ENCODE measurements around the gene PIWIL1.

The PIWIL1 gene

GRCh38 chr12:130337488-130338303, at the start of gene PIWIL1:
Gene PIWIL1, plus strand, starts transcription at chr12:130337887. Its CDS starts 4,705 bp downstream, at chr12:130342592.
- in situ Hi-C loops (cut with MboI; ENCODE audit: low sequenced_read_pairs), result no loop called here

GRCh38 chr12:130288206-130288605, 49.5 kb upstream of the PIWIL1 start:
- in situ Hi-C loops (cut with MboI; ENCODE audit: low sequenced_read_pairs), result no loop called here

- in situ Hi-C loops (cut with MboI; ENCODE audit: low sequenced_read_pairs), result no loop called here
Observed at GRCh38 chr12:130288691-130289090, 49.0 kb upstream of the PIWIL1 start.

- in situ Hi-C loops (cut with MboI; ENCODE audit: low sequenced_read_pairs), result no loop called here
Observed at GRCh38 chr12:130290114-130290513, 47.6 kb upstream of the PIWIL1 start.

- in situ Hi-C loops (cut with MboI; ENCODE audit: low sequenced_read_pairs), result no loop called here
Observed at GRCh38 chr12:130298322-130299021, 39.2 kb upstream of the PIWIL1 start.

GRCh38 chr12:130299574-130299973, 38.1 kb upstream of the PIWIL1 start:
- in situ Hi-C loops (cut with MboI; ENCODE audit: low sequenced_read_pairs), result no loop called here

GRCh38 chr12:130300090-130300489, 37.6 kb upstream of the PIWIL1 start:
- in situ Hi-C loops (cut with MboI; ENCODE audit: low sequenced_read_pairs), result no loop called here

GRCh38 chr12:130300737-130301535, 36.8 kb upstream of the PIWIL1 start:
- in situ Hi-C loops (cut with MboI; ENCODE audit: low sequenced_read_pairs), result no loop called here

GRCh38 chr12:130301559-130301958, 36.1 kb upstream of the PIWIL1 start:
- in situ Hi-C loops (cut with MboI; ENCODE audit: low sequenced_read_pairs), result no loop called here

GRCh38 chr12:130303781-130304180, 33.9 kb upstream of the PIWIL1 start:
- in situ Hi-C loops (cut with MboI; ENCODE audit: low sequenced_read_pairs), result no loop called here

GRCh38 chr12:130307859-130308258, 29.8 kb upstream of the PIWIL1 start:
- in situ Hi-C loops (cut with MboI; ENCODE audit: low sequenced_read_pairs), result no loop called here

GRCh38 chr12:130308393-130308792, 29.3 kb upstream of the PIWIL1 start:
- in situ Hi-C loops (cut with MboI; ENCODE audit: low sequenced_read_pairs), result no loop called here

GRCh38 chr12:130316251-130316650, 21.4 kb upstream of the PIWIL1 start:
- in situ Hi-C loops (cut with MboI; ENCODE audit: low sequenced_read_pairs), result no loop called here

GRCh38 chr12:130320536-130320935, 17.2 kb upstream of the PIWIL1 start:
- in situ Hi-C loops (cut with MboI; ENCODE audit: low sequenced_read_pairs), result no loop called here

- in situ Hi-C loops (cut with MboI; ENCODE audit: low sequenced_read_pairs), result no loop called here
Observed at GRCh38 chr12:130322263-130322662, 15.4 kb upstream of the PIWIL1 start.

- in situ Hi-C loops (cut with MboI; ENCODE audit: low sequenced_read_pairs), result no loop called here
Observed at GRCh38 chr12:130330685-130331084, 7.0 kb upstream of the PIWIL1 start.

- in situ Hi-C loops (cut with MboI; ENCODE audit: low sequenced_read_pairs), result no loop called here
Observed at GRCh38 chr12:130331146-130331545, 6.5 kb upstream of the PIWIL1 start.

GRCh38 chr12:130333341-130333740, 4.3 kb upstream of the PIWIL1 start:
- in situ Hi-C loops (cut with MboI; ENCODE audit: low sequenced_read_pairs), result no loop called here

GRCh38 chr12:130334399-130334798, 3.3 kb upstream of the PIWIL1 start:
- in situ Hi-C loops (cut with MboI; ENCODE audit: low sequenced_read_pairs), result no loop called here

GRCh38 chr12:130334937-130335336, 2.8 kb upstream of the PIWIL1 start:
- in situ Hi-C loops (cut with MboI; ENCODE audit: low sequenced_read_pairs), result no loop called here

Data from HL-60/S4 (cell line).